ENCODE results near the gene BCL7B.

DNA sequence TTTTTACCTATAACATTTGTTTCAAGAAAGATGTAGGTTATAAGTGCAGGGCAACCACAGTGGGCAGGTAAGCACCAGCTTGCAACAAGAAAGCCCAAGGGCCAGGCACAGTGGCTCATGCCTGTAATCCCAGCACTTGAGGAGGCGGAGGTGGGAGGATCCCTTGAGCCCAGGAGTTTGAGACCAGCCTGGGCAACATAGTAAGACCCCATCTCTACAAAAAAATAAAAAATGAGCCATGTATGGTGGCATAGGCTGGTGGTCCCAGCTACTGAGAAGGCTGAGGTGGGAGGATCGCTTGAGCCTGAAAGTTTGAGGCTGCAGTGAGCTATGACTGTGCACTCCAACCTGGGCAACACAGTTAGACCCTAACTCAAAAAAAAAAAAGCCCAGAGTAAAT, 12.8 kb downstream of the BCL7B start:
- TF ChIP-seq EP300 (IDR thresholded peaks at IDR 0.05) (no peak), POLR2A (IDR thresholded peaks at IDR 0.05) (no peak)
- TF ChIP-seq, protein P1, sequence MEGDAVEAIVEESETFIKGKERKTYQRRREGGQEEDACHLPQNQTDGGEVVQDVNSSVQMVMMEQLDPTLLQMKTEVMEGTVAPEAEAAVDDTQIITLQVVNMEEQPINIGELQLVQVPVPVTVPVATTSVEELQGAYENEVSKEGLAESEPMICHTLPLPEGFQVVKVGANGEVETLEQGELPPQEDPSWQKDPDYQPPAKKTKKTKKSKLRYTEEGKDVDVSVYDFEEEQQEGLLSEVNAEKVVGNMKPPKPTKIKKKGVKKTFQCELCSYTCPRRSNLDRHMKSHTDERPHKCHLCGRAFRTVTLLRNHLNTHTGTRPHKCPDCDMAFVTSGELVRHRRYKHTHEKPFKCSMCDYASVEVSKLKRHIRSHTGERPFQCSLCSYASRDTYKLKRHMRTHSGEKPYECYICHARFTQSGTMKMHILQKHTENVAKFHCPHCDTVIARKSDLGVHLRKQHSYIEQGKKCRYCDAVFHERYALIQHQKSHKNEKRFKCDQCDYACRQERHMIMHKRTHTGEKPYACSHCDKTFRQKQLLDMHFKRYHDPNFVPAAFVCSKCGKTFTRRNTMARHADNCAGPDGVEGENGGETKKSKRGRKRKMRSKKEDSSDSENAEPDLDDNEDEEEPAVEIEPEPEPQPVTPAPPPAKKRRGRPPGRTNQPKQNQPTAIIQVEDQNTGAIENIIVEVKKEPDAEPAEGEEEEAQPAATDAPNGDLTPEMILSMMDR (IDR thresholded peaks at IDR 0.05), result no peak
